Suprapubic skin (tissue), 4 donors: ENCODE results near the gene CDK1. TPM values are rescaled to one million over a fixed set of nuclear protein-coding genes. Genes with fewer than 3 reads are reported as not detected.

Experiments used
- DNase-seq, 2 donors: peaks; one replicate each; pipeline ENCODE4 v3.0.0-alpha.2; 2019; ENCODE audit warnings: low spot score in 2 of 2
- H3K27ac ChIP-seq: fragments of 200-600 bp; sonication (generic); one replicate; pipeline ENCODE4 v1.5.1; 2019
- H3K27me3 ChIP-seq: fragments of 200-600 bp; sonication (generic); one replicate; pipeline ENCODE4 v1.5.1; 2019
- H3K36me3 ChIP-seq: fragments of 200-600 bp; sonication (generic); one replicate; pipeline ENCODE4 v1.5.1; 2019
- H3K4me1 ChIP-seq: fragments of 200-600 bp; sonication (generic); one replicate; pipeline ENCODE4 v1.5.1; 2019
- H3K4me3 ChIP-seq: fragments of 200-600 bp; sonication (generic); one replicate; pipeline ENCODE4 v1.5.1; 2019; ENCODE audit warnings: mild to moderate bottlenecking
- H3K9me3 ChIP-seq: fragments of 200-600 bp; sonication (generic); one replicate; pipeline ENCODE4 v1.5.1; 2019
- EP300 ChIP-seq: sonication (generic); formaldehyde crosslinking; IDR thresholded peaks from one replicate; pipeline ENCODE4 v1.6.1; 2017; ENCODE audit warnings: antibody characterized with exemption
- POLR2A ChIP-seq, 2 donors: fragments of 450-650 bp; IDR thresholded peaks; one replicate each; pipeline ENCODE4 v1.6.1; 2017; ENCODE audit warnings: antibody characterized with exemption in 2 of 2, mild to moderate bottlenecking in 2 of 2, moderate library complexity in 2 of 2
- POLR2AphosphoS5 ChIP-seq, 3 donors: sonication (generic); formaldehyde crosslinking; IDR thresholded peaks; one replicate each; pipeline ENCODE4 v1.6.1; 2017; ENCODE audit warnings: antibody characterized with exemption in 3 of 3
- WGBS: methylation state at CpG from one replicate; pipeline ENCODE4 v1.1.5; 2018; 5-methylcytosine and 5-hydroxymethylcytosine counted together
- total RNA-seq, 4 donors: library from RNA; depleted of rRNA; stranded (reverse); fragments of >200 nt; gene quantifications; one replicate each; pipeline ENCODE4 v1.1.0, GENCODE V29; 2016
- TF ChIP-seq, protein P1 (sequence below), 2 donors: fragments of 200-600 bp in 1 of 2; fragments of 450-650 bp in 1 of 2; sonication (generic) in 1 of 2; IDR thresholded peaks; one replicate each; pipeline ENCODE4 v1.5.1; 2016 to 2019; ENCODE audit warnings: antibody characterized with exemption in 2 of 2, mild to moderate bottlenecking in 1 of 2, moderate library complexity in 1 of 2

Gene CDK1
- total RNA-seq, 4 donors from 2014 or later, result 4.8 to 14.3 (median 8.6) TPM

DNA sequence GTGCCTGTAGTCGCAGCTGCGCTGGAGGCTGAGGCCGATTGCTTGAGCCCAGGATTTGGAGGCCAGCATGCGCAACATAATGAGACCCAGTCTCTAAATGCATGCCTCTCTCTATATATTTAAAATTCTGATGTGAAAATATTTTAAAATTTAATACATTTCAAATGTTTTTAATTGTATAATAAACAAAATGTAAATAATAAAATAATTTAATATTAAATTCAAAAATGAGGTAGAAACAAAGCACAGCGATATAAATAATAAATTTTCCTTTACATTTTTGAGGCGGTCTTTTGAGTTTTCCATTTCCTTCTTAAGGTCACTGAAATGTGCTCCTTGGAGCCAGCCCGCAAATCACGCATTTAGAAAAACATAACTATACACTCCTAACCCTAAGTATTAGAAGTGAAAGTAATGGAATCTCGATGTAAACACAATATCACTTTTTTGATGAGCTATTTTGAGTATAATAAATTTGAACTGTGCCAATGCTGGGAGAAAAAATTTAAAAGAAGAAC lies 523 bp upstream of the CDK1 start:
- no peak for DNase-seq
- Histone ChIP-seq H3K27me3 (no peaks in the 10 kb centered on the region), H3K4me1 (peaks cover 30% of the 10 kb centered on the region), H3K36me3 (no peaks in the 10 kb centered on the region), H3K4me3 (peak overlapping the region; percentile 82), H3K27ac (no peak overlapping the region), H3K9me3 (no peaks in the 10 kb centered on the region)
- 43% methylated on average over 9 of the region's 9 CpGs for WGBS
- TF ChIP-seq EP300, result no peak
- no peak for TF ChIP-seq POLR2AphosphoS5 (IDR thresholded peaks at IDR 0.05)
- no peak for TF ChIP-seq POLR2A (IDR thresholded peaks at IDR 0.05)
- TF ChIP-seq, protein P1, sequence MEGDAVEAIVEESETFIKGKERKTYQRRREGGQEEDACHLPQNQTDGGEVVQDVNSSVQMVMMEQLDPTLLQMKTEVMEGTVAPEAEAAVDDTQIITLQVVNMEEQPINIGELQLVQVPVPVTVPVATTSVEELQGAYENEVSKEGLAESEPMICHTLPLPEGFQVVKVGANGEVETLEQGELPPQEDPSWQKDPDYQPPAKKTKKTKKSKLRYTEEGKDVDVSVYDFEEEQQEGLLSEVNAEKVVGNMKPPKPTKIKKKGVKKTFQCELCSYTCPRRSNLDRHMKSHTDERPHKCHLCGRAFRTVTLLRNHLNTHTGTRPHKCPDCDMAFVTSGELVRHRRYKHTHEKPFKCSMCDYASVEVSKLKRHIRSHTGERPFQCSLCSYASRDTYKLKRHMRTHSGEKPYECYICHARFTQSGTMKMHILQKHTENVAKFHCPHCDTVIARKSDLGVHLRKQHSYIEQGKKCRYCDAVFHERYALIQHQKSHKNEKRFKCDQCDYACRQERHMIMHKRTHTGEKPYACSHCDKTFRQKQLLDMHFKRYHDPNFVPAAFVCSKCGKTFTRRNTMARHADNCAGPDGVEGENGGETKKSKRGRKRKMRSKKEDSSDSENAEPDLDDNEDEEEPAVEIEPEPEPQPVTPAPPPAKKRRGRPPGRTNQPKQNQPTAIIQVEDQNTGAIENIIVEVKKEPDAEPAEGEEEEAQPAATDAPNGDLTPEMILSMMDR (IDR thresholded peaks at IDR 0.05), result no peak

DNA sequence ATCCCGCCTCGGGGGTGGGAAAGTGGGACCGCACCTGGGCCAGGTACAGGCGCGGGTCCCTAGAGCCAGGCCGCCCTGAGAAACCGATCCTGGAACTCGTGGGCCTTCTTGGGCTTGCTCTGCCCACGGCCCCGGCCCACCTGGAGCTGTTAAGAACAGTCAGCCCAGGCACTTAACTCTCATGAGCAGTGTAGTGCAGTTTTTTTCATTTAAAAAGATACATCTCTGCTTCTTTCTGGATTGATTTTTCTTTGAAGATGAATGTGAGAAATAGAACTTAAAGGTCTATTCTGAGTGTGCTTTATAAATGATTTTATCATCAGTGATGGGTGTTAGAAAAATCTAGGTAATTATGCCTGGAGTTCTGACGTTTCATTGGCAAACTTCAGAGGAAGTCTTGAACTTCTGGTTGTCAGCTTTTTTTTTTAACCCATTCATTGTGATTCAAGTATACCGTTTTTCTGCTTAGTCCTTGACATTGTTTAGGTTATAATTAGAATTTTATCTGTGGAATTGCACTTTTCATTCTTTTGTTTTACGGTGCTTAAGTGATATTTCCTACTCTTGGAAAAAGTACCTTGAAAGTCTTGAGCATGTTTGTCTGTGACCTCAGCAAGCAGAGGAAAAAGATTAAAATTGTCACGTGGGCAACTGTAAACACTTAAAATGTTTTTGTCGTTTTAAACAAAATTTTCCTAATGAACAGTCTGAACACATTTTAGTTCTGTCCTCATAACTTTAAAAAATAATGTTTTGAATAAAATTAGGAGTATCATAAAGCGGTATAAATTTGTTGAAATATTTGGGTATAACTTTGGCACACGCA lies 906 bp downstream of the CDK1 start:
- no peak for DNase-seq
- H3K36me3 ChIP-seq, result no peaks in the 10 kb centered on the region
- H3K27me3 ChIP-seq, result no peaks in the 10 kb centered on the region
- H3K27ac ChIP-seq, result no peak overlapping the region
- H3K9me3 ChIP-seq, result no peaks in the 10 kb centered on the region
- TF ChIP-seq POLR2AphosphoS5 (IDR thresholded peaks at IDR 0.05) (no peak), POLR2A (IDR thresholded peaks at IDR 0.05) (no peak), EP300 (no peak)
- TF ChIP-seq, protein P1 (IDR thresholded peaks at IDR 0.05), result no peak
- H3K4me1 ChIP-seq, result peaks cover 30% of the 10 kb centered on the region
- peak overlapping the region; percentile 82 for H3K4me3 ChIP-seq
- 10% methylated on average over 14 of the region's 17 CpGs for WGBS

DNA sequence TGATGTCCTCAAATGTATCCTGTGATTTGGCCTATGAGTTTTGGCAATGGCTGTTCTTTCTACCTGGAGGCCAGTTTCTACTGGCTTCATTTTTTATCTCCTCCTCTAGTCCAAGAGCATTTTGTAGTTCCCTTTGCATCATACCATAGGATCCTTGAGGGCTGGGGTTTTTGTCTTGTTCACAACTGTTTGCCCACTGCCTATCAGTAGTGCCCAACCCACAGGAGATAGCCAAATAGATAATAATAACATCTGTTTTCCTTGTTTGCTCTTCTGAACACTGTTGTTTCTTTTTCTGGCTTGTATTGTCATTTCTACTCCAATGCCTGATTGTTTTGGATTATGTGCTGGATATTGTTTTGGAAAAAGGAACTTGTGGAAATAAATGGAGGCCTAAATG lies 3.4 kb downstream of the CDK1 start:
- Histone ChIP-seq H3K4me3 (no peak overlapping the region), H3K27me3 (no peaks in the 10 kb centered on the region), H3K9me3 (no peaks in the 10 kb centered on the region), H3K27ac (no peak overlapping the region), H3K4me1 (peaks cover 30% of the 10 kb centered on the region), H3K36me3 (no peaks in the 10 kb centered on the region)
- TF ChIP-seq, protein P1 (IDR thresholded peaks at IDR 0.05), result no peak
- TF ChIP-seq POLR2AphosphoS5 (IDR thresholded peaks at IDR 0.05) (no peak), EP300 (no peak), POLR2A (IDR thresholded peaks at IDR 0.05) (no peak)
- DNase-seq, result no peak

DNA sequence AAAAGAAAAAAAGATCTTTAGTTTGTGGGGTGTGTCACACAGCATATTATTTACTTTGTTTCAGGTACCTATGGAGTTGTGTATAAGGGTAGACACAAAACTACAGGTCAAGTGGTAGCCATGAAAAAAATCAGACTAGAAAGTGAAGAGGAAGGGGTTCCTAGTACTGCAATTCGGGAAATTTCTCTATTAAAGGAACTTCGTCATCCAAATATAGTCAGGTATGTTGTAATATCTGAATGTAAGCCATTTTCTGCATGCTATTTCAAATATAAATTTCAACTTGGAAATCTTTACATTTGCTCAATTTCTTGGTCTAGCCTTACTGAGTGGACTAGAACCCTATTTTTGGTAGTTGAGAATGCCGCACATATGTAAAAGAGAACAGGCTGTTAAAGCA lies 6.4 kb downstream of the CDK1 start:
- H3K9me3 ChIP-seq, result no peaks in the 10 kb centered on the region
- H3K27me3 ChIP-seq, result no peaks in the 10 kb centered on the region
- DNase-seq, result no peak
- H3K4me3 ChIP-seq, result no peak overlapping the region
- no peak overlapping the region for H3K27ac ChIP-seq
- H3K36me3 ChIP-seq, result no peaks in the 10 kb centered on the region
- peaks cover 12% of the 10 kb centered on the region for H3K4me1 ChIP-seq
- 93% methylated on average over 3 of the region's 3 CpGs for WGBS
- TF ChIP-seq EP300, result no peak
- TF ChIP-seq POLR2A (IDR thresholded peaks at IDR 0.05), result no peak
- TF ChIP-seq, protein P1 (IDR thresholded peaks at IDR 0.05), result no peak
- TF ChIP-seq POLR2AphosphoS5 (IDR thresholded peaks at IDR 0.05), result no peak

DNA sequence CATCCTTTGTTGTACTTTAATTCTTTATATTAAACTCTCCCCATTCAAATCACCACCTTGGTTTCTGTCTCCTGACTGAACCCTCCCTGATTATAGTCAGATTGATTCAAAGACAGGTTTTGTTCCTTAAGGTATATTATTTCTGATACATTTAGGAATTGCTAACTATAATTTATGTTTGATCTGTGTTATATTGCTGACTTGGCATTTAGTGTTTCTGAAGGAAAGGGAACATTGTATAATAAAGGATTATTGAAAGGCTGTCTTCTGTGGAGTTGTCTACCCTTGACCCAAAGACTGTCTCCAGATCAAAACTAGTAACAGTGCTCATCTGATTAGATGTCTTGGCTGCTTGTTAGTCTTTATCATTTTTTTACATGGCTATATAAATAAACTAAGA lies 10.3 kb downstream of the CDK1 start:
- Histone ChIP-seq H3K4me1 (no peaks in the 10 kb centered on the region), H3K27ac (no peak overlapping the region), H3K27me3 (no peaks in the 10 kb centered on the region), H3K9me3 (no peaks in the 10 kb centered on the region), H3K4me3 (no peak overlapping the region), H3K36me3 (no peaks in the 10 kb centered on the region)
- TF ChIP-seq, protein P1 (IDR thresholded peaks at IDR 0.05), result no peak
- TF ChIP-seq POLR2A (IDR thresholded peaks at IDR 0.05) (no peak), POLR2AphosphoS5 (IDR thresholded peaks at IDR 0.05) (no peak), EP300 (no peak)
- no peak for DNase-seq
